CD4-positive, alpha-beta T cell (primary cell): ENCODE results near the gene OBSL1. TPM values are rescaled to one million over a fixed set of nuclear protein-coding genes. Genes with fewer than 3 reads are reported as not detected.

ENCODE experiments used
- ATAC-seq: fragments of 200-7000 bp; cut with Tn5 transposase; one replicate; pipeline ENCODE4 v1.10.0; 2022; ENCODE audit warnings: mild to moderate bottlenecking; ENCODE audit not compliant: poor library complexity
- CTCF ChIA-PET: fragments of 350-600 bp; sonication (Branson Sonifier 250); formaldehyde crosslinking; loops from one replicate; lab custom pipeline; 2021; ENCODE audit warnings: antibody characterized with exemption, inconsistent platforms; lab: Charles Lee
- POLR2A ChIA-PET: fragments of 350-600 bp; sonication (Branson Sonifier 250); formaldehyde crosslinking; loops from one replicate; lab custom pipeline; 2021; ENCODE audit warnings: antibody characterized with exemption, inconsistent platforms; lab: Charles Lee
- DNase-seq, 14 experiments: peaks; one replicate each; pipeline ENCODE4 v3.0.0-alpha.2; 2013 to 2020; ENCODE audit warnings: mixed read lengths in 2 of 14
- H3K27ac ChIP-seq, 2 donors: one replicate each; pipeline versions ENCODE4 v1.5.1 to v1.7.0; 2013; ENCODE audit warnings: low read length in 2 of 2, low read depth in 1 of 2, mild to moderate bottlenecking in 1 of 2
- H3K27me3 ChIP-seq, 2 experiments: 1 replicate in 1 of 2; 2 replicates in 1 of 2; pipeline versions ENCODE4 v1.6.1 to v1.7.0; 2013; ENCODE audit warnings: low read length in 2 of 2, control low read depth in 1 of 2, mild to moderate bottlenecking in 1 of 2, moderate library complexity in 1 of 2; ENCODE audit not compliant: insufficient read depth in 2 of 2, control insufficient read depth in 1 of 2
- H3K36me3 ChIP-seq: one replicate; pipeline ENCODE4 v1.6.1; 2013; ENCODE audit warnings: low read length, control low read depth; ENCODE audit not compliant: insufficient read depth
- H3K4me1 ChIP-seq: one replicate; pipeline ENCODE4 v1.6.1; 2013; ENCODE audit warnings: low read length, control low read depth; ENCODE audit not compliant: insufficient read depth
- H3K4me3 ChIP-seq: one replicate; pipeline ENCODE4 v1.5.1; 2013; ENCODE audit warnings: mild to moderate bottlenecking, low read length, moderate library complexity
- H3K9me3 ChIP-seq, 2 experiments: 1 replicate in 1 of 2; 2 replicates in 1 of 2; pipeline versions ENCODE4 v1.6.1 to v1.7.0; 2013; ENCODE audit warnings: low read length in 2 of 2, mild to moderate bottlenecking in 2 of 2, control low read depth in 1 of 2, moderate library complexity in 1 of 2; ENCODE audit not compliant: control insufficient read depth in 1 of 2, insufficient read depth in 1 of 2
- H3K27ac Mint-ChIP-seq: one replicate; pipeline ENCODE4 v1.8.0; 2020; ENCODE audit warnings: mixed read lengths
- H3K27me3 Mint-ChIP-seq: one replicate; pipeline ENCODE4 v1.8.0; 2021; ENCODE audit warnings: mixed read lengths
- H3K36me3 Mint-ChIP-seq: one replicate; pipeline ENCODE4 v1.8.0; 2021; ENCODE audit warnings: low read depth, mixed read lengths
- H3K4me1 Mint-ChIP-seq: one replicate; pipeline ENCODE4 v1.8.0; 2021; ENCODE audit warnings: low read depth, mixed read lengths
- H3K4me3 Mint-ChIP-seq: one replicate; pipeline ENCODE4 v1.8.0; 2020; ENCODE audit warnings: mild to moderate bottlenecking, mixed read lengths
- H3K9me3 Mint-ChIP-seq: one replicate; pipeline ENCODE4 v1.8.0; 2020; ENCODE audit warnings: mixed read lengths
- CTCF ChIP-seq: fragments of 200-600 bp; IDR thresholded peaks from one replicate; pipeline ENCODE4 v1.8.0; 2022; ENCODE audit warnings: antibody characterized with exemption, mild to moderate bottlenecking
- intact Hi-C, 2 experiments: fragments of 100-400 bp; cut with DNase I in 1 of 2; cut with micrococcal nuclease in 1 of 2; formaldehyde crosslinking; loops; one replicate each; pipeline versions ENCODE4 v1.15.1 to v1.9.0; 2023 to 2025; cut with DNase I, micrococcal nuclease
- total RNA-seq, 174 experiments: library from RNA in 2 of 174; stranded (reverse) in 2 of 174; gene quantifications; one replicate each; pipeline ENCODE4 v1.2.3 and lab custom pipeline; 2021 to 2026

The OBSL1 gene
- total RNA-seq, 2 experiments from 2014 or later: 0.31 to 0.49 TPM

- ATAC-seq: no peak
Measured at GRCh38 chr2:219519526-219519916, 51.8 kb downstream of the OBSL1 start.

DNA sequence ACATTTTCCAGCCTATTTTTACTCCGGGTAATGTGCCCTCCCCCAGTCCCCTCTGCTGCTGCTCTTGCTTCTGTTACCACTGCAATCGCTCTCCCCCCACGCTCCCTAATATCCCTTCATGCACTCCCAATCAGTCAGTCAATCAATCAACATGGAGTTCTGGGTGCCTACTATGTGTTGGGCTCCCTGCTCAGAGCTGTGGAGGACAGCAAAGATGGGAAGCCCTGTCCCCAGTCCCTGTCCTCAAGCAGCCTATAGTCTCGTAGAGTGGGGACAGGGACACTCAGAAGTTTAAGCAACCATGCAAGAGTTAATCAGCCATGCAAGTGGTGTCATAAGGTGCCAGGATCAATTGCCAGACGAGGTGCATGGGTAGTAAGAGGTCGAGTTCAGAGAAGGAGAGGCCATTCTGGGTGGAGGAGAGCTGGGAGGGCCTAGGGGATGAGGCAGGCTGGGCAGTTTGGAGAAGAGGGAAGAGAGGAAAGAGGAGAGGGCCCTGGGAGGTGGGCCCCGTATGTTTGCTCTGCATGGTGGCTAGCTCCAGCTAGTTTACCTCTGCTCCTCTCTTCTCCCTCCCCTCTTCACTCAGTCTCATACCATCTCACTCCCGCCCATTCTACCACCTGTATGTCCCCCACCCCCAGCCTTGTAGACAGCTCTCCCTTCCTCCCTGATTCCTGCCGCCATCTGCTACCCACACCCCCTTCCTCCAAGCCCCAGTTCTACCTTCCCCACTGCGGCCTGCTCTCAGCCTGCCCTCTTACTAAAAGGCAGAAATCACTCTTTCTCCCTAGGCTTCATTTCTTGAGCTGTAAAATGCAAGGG is 53.2 kb downstream of the OBSL1 start:
- no peaks in the 10 kb centered on the region for H3K36me3 ChIP-seq
- H3K4me3 ChIP-seq: no peak overlapping the region
- H3K4me1 Mint-ChIP-seq: peaks cover 26% of the 10 kb centered on the region
- ChIA-PET CTCF (interaction anchor here (1.4 kb wide), 1 partner anchor 8 kb away, joined by 3 read pairs; no protein-coding TSS in a partner anchor), POLR2A (no interaction called here)
- peaks cover 0 to 11% of the 10 kb centered on the region in 2 experiments for H3K9me3 ChIP-seq
- H3K4me1 ChIP-seq: peaks cover 28% of the 10 kb centered on the region
- H3K27ac Mint-ChIP-seq: no peak overlapping the region
- H3K27me3 Mint-ChIP-seq: peaks cover 79% of the 10 kb centered on the region
- H3K4me3 Mint-ChIP-seq: no peak overlapping the region
- H3K27ac ChIP-seq: no peak overlapping the region
- no peak for ATAC-seq
- TF ChIP-seq CTCF: no peak
- intact Hi-C loops: no loop called here
- no peaks in the 10 kb centered on the region for H3K9me3 Mint-ChIP-seq
- no peak for DNase-seq
- H3K36me3 Mint-ChIP-seq: no peaks in the 10 kb centered on the region
- H3K27me3 ChIP-seq: peaks cover 50 to 96% of the 10 kb centered on the region in 2 experiments

More at GRCh38 chr2:219519526-219519916, 51.8 kb downstream of the OBSL1 start:
- Mint-ChIP-seq H3K27me3 (peaks cover 80% of the 10 kb centered on the region), H3K9me3 (no peaks in the 10 kb centered on the region), H3K4me1 (peaks cover 20% of the 10 kb centered on the region), H3K4me3 (no peak overlapping the region), H3K27ac (no peak overlapping the region), H3K36me3 (no peaks in the 10 kb centered on the region)
- Histone ChIP-seq H3K27me3 (peaks cover 50 to 97% of the 10 kb centered on the region in 2 experiments), H3K4me3 (no peak overlapping the region), H3K9me3 (peaks cover 0 to 6% of the 10 kb centered on the region in 2 experiments), H3K4me1 (peaks cover 22% of the 10 kb centered on the region), H3K27ac (no peak overlapping the region), H3K36me3 (no peaks in the 10 kb centered on the region)
- intact Hi-C loops: no loop called here
- ChIA-PET CTCF (interaction anchor here (1.4 to 2.2 kb wide), 2 partner anchors 10 kb away, joined by 3 to 10 read pairs; no protein-coding TSS in a partner anchor), POLR2A (no interaction called here)
- no peak for DNase-seq
- no peak for TF ChIP-seq CTCF

DNA sequence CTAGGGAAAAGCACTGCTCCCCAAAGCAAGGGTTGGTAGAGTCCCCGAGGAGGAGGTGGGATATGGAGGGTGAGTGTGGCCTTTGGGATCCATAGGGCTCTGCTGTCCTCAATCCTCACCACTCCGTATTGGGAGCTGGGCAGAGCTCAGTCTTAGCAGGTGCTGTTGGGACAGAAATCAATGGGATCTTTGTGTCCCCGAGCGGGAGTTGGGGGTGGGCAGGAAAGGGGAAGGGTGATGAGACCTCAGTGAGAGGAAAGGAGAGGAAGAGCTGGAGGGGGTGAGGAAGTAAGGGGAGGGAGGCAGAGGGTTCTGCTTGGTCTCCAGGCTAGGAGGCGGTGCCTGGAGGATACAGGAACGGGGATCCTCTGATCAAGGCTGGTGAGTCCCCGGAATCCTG is 54.5 kb downstream of the OBSL1 start:
- Mint-ChIP-seq H3K9me3 (no peaks in the 10 kb centered on the region), H3K4me3 (no peak overlapping the region), H3K4me1 (peaks cover 22% of the 10 kb centered on the region), H3K27me3 (peaks cover 82% of the 10 kb centered on the region), H3K36me3 (no peaks in the 10 kb centered on the region), H3K27ac (no peak overlapping the region)
- peaks cover 0 to 17% of the 10 kb centered on the region in 2 experiments for H3K9me3 ChIP-seq
- peaks cover 56 to 98% of the 10 kb centered on the region in 2 experiments for H3K27me3 ChIP-seq
- DNase-seq: no peak
- no peak overlapping the region for H3K4me3 ChIP-seq
- ChIA-PET POLR2A (no interaction called here), CTCF (no interaction called here)
- H3K27ac ChIP-seq: no peak overlapping the region
- no peak for TF ChIP-seq CTCF
- H3K36me3 ChIP-seq: no peaks in the 10 kb centered on the region
- ATAC-seq: no peak
- H3K4me1 ChIP-seq: peaks cover 19% of the 10 kb centered on the region
- intact Hi-C loops: no loop called here
